Measurements from ENCODE around the gene CHRNA9. TPM values are rescaled to one million over a fixed set of nuclear protein-coding genes. Genes with fewer than 3 reads are reported as not detected.
A peak's percentile ranks its signal among the peaks of the same experiment; 100 is the strongest.

Gene CHRNA9
- total RNA-seq, 2 experiments from 2014 or later = not detected

- Histone ChIP-seq H3K9me2 (ENCODE audit: insufficient read depth, low read length) (no peaks in the 10 kb centered on the region), H3K4me3 (ENCODE audit: low read depth, low read length, poor library complexity, severe bottlenecking) (peak overlapping the region; percentile 58), H4K20me1 (ENCODE audit: insufficient read depth, low read length) (no peaks in the 10 kb centered on the region), H3K79me2 (ENCODE audit: insufficient read depth, low read depth, low read length) (peaks cover 4% of the 10 kb centered on the region; the same call in 1 of the 2 replicates), H3K36me3 (ENCODE audit: insufficient read depth, low read length) (no peaks in the 10 kb centered on the region; the same call in 1 of the 2 replicates), H3K4me2 (ENCODE audit: low read length) (peak overlapping the region; percentile 88), H3K4me1 (ENCODE audit: insufficient read depth, low read length, poor library complexity, severe bottlenecking) (peaks cover 88% of the 10 kb centered on the region), H3K27ac (ENCODE audit: low read depth, low read length, poor library complexity, severe bottlenecking) (peak overlapping the region; percentile 90), H2AFZ (ENCODE audit: low read length) (peak overlapping the region; percentile 1; the same call in 1 of the 2 replicates), H3K9me3 (ENCODE audit: low read length) (peaks cover 11% of the 10 kb centered on the region)
- intact Hi-C loops (cut with micrococcal nuclease; ENCODE audit: unreplicated experiment) = loop anchor here (5.0 to 10.0 kb wide), 5 partner anchors 61 to 781 kb away; partner anchors contain the start of genes PDS5A, UBE2K and UGDH
- POLR2A ChIA-PET = interaction anchor here (1.1 to 4.3 kb wide), 10 partner anchors 11 to 121 kb away, joined by 3 to 48 read pairs (median 11); partner anchors contain the start of gene RHOH
- TF ChIP-seq CTCF (conservative IDR thresholded peaks at IDR 0.05; ENCODE audit: low read length) (peak; percentile 72), EZH2phosphoT487 (IDR thresholded peaks at IDR 0.05; ENCODE audit: borderline replicate concordance, low read depth, low read length) (no peak)
- DNase-seq (ENCODE audit: low spot score) = peak; percentile 85
- CTCF ChIA-PET (ENCODE audit: unreplicated experiment) = interaction anchor here (0.5 to 2.2 kb wide), 2 partner anchors 12 to 211 kb away, joined by 3 to 8 read pairs; no protein-coding TSS in a partner anchor
- BruUV-seq (replicated peaks) = no TSS peak
These were observed 29.6 kb upstream of the CHRNA9 start for GRCh38 chr4:40305328-40306170.

- Histone ChIP-seq H3K9me3 (ENCODE audit: low read length) (peaks cover 11% of the 10 kb centered on the region), H3K4me1 (ENCODE audit: insufficient read depth, low read length, poor library complexity, severe bottlenecking) (peaks cover 81% of the 10 kb centered on the region), H3K36me3 (ENCODE audit: insufficient read depth, low read length) (no peaks in the 10 kb centered on the region; the same call in 1 of the 2 replicates), H3K4me3 (ENCODE audit: low read depth, low read length, poor library complexity, severe bottlenecking) (peak overlapping the region; percentile 58), H3K9me2 (ENCODE audit: insufficient read depth, low read length) (no peaks in the 10 kb centered on the region), H3K4me2 (ENCODE audit: low read length) (peak overlapping the region; percentile 88), H4K20me1 (ENCODE audit: insufficient read depth, low read length) (no peaks in the 10 kb centered on the region), H3K79me2 (ENCODE audit: insufficient read depth, low read depth, low read length) (peaks cover 4% of the 10 kb centered on the region; the same call in 1 of the 2 replicates), H2AFZ (ENCODE audit: low read length) (no peak overlapping the region), H3K27ac (ENCODE audit: low read depth, low read length, poor library complexity, severe bottlenecking) (peak overlapping the region; percentile 90)
- TF ChIP-seq CTCF (conservative IDR thresholded peaks at IDR 0.05; ENCODE audit: low read length) (no peak), EZH2phosphoT487 (IDR thresholded peaks at IDR 0.05; ENCODE audit: borderline replicate concordance, low read depth, low read length) (no peak)
- DNase-seq (ENCODE audit: low spot score) = peak; percentile 41
- ChIA-PET POLR2A (interaction anchor here (0.9 to 4.3 kb wide), 9 partner anchors 11 to 121 kb away, joined by 4 to 48 read pairs (median 12); partner anchors contain the start of gene RHOH), CTCF (ENCODE audit: unreplicated experiment) (interaction anchor here (0.5 to 2.2 kb wide), 4 partner anchors 11 to 210 kb away, joined by 3 to 8 read pairs (median 4); no protein-coding TSS in a partner anchor)
- intact Hi-C loops (cut with micrococcal nuclease; ENCODE audit: unreplicated experiment) = loop anchor here (5.0 to 10.0 kb wide), 5 partner anchors 61 to 781 kb away; partner anchors contain the start of genes PDS5A, UBE2K and UGDH
- no TSS peak for BruUV-seq (replicated peaks)
These were observed 28.9 kb upstream of the CHRNA9 start for GRCh38 chr4:40306226-40306625.
